Heart right ventricle (tissue), 16 donors: ENCODE data around the gene SAMD8. TPM values are rescaled to one million over a fixed set of nuclear protein-coding genes. Genes with fewer than 3 reads are reported as not detected.
"Not testable (repeated sequence)": the region's sequence is repeated elsewhere in the genome, so short reads cannot be mapped to it uniquely, and the experiment has no call there.

ENCODE experiments used
- ATAC-seq, 8 donors: fragments of 200-7000 bp; cut with Tn5 transposase; one replicate each; pipeline ENCODE4 v1.9.1; 2020; ENCODE audit warnings: mild to moderate bottlenecking in 8 of 8, moderate library complexity in 8 of 8, moderate number of reproducible peaks in 1 of 8
- DNase-seq, 2 donors: peaks; one replicate each; pipeline ENCODE4 v3.0.0-alpha.2; 2020
- H3K27ac ChIP-seq, 10 donors: fragments of 200-600 bp; sonication (generic) in 2 of 10; one replicate each; pipeline versions ENCODE4 v1.5.0 to v1.8.0; 2020 to 2022; ENCODE audit warnings: mild to moderate bottlenecking in 3 of 10
- H3K27me3 ChIP-seq, 7 donors: fragments of 200-600 bp; one replicate each; pipeline ENCODE4 v1.8.0; 2021 to 2022; ENCODE audit warnings: mild to moderate bottlenecking in 2 of 7
- H3K36me3 ChIP-seq, 9 donors: fragments of 200-600 bp; sonication (generic) in 1 of 9; one replicate each; pipeline versions ENCODE4 v1.5.0 to v1.8.0; 2020 to 2022; ENCODE audit warnings: mild to moderate bottlenecking in 2 of 9
- H3K4me1 ChIP-seq, 9 donors: fragments of 200-600 bp; sonication (generic) in 1 of 9; one replicate each; pipeline versions ENCODE4 v1.5.0 to v1.8.0; 2020 to 2022; ENCODE audit warnings: mild to moderate bottlenecking in 4 of 9
- H3K4me3 ChIP-seq, 10 donors: fragments of 200-600 bp; sonication (generic) in 2 of 10; one replicate each; pipeline versions ENCODE4 v1.5.0 to v1.8.0; 2020 to 2022; ENCODE audit warnings: mild to moderate bottlenecking in 7 of 10, moderate library complexity in 2 of 10
- H3K9me3 ChIP-seq, 11 donors: fragments of 200-600 bp in 10 of 11; sonication (generic) in 2 of 11; one replicate each; pipeline versions ENCODE4 v1.5.0 to v1.8.0; 2013 to 2022; ENCODE audit warnings: mild to moderate bottlenecking in 2 of 11, control low read depth in 1 of 11, moderate library complexity in 1 of 11
- WGBS, 2 donors: extraction: QIAGEN DNeasy Blood & Tissue Kit; methylation state at CpG; one replicate each; pipeline ENCODE4 v1.1.7; 2013; ENCODE audit warnings: inconsistent platforms in 1 of 2; 5-methylcytosine and 5-hydroxymethylcytosine counted together
- intact Hi-C, 10 donors: fragments of 100-400 bp; cut with DNase I; formaldehyde crosslinking; loops; one replicate each; pipeline versions ENCODE4 v1.11.1 to v1.14.2; 2022
- polyA plus RNA-seq, 2 donors: library from polyadenylated mRNA; stranded (reverse); fragments of 200-250 nt; gene quantifications; one replicate each; pipeline ENCODE4 v1.2.3, GENCODE V29; 2013
- total RNA-seq, 10 donors: library from RNA; stranded (reverse); fragmentation: NEBNext Ultra II Directional in 3 of 10; extraction: Animal tissue kit (Norgen Biotek cat#: 25700) in 3 of 10; gene quantifications; one replicate each; pipeline versions ENCODE4 v1.2.1 to v1.2.4, GENCODE V29; 2021 to 2023
- TF ChIP-seq, protein P1 (sequence below), 9 donors: fragments of 200-600 bp; sonication (generic) in 2 of 9; IDR thresholded peaks; one replicate each; pipeline versions ENCODE4 v1.5.0 to v1.8.0; 2021 to 2022; ENCODE audit warnings: antibody characterized with exemption in 9 of 9, mild to moderate bottlenecking in 5 of 9, moderate library complexity in 1 of 9
- donor health status: Arrhythmogenic right ventricular cardiomyopathy.
- donor health status: ischemic (EF 13 %, LVEDD 7.1; RV severe dilation, severe dysfunction).
- donor health status: healthy with polysubstance abuse.
- donor health status: DM: no; HTN: yes; CAD: no.
- donor health status: DM: no; HTN: no; CAD: no.
- donor health status: ischemic (EF 25% LVEDD 6.9; RV normal size, moderate dysfunction).
- donor health status: ischemic (EF 25% LVEDD 5.7; RV mildly dilated, moderate dysfunction).
- donor health status: healthy.
- donor health status: DM: yes; HTN: yes; CAD: no.
- donor health status: Ischemic cardiomyopathy.
- donor health status: ischemic (EF 35%, LVEDD 5.7; RV mildly dilated, moderate dysfunction).
- donor health status: nonischemic (EF 11% LVEDD 7.7; RV severe dilation, severe dysfunction).
- donor health status: DM: yes; HTN: yes; CAD: no.
- donor health status: PGD.
- donor health status: ischemic (EF 29% LVEDD 5.4; RV normal size, mild dysfunction).
- donor health status: nonischemic (EF 23%, LVEDD 6.1; RV moderate dilation, normal function).

SAMD8 gene
- total and polyA plus RNA-seq, 12 donors: 5.3 to 31.2 (median 25.4) TPM

DNA sequence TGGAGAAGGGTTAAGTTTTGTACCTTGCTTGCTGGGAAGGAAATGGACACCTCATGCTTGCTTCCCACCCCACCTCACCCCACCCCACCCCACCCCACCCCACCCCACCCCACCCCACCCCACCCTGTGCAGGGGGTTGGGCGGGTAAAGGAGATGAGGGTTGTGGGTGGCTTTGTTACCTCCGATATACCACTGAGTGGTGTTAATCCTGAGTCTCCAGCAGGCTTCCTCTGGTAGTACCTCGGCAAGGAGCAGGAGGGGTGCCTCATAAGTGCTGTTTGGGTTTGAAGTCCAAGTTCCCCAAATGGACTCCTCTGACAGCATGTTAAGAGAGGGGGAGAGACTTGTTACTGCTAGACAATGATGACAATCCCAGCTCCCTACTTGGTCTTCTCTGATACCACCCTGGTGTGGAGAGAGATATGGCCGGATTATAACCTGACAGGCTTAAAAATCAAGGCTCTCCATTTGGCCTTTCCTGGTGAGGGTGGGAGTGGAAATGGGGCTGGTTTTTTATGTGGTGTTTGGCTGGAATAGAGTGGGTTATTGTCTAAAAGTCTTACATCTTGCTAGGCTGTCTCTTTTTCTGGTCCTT is 11.7 kb downstream of the SAMD8 start:
- TF ChIP-seq, protein P1, sequence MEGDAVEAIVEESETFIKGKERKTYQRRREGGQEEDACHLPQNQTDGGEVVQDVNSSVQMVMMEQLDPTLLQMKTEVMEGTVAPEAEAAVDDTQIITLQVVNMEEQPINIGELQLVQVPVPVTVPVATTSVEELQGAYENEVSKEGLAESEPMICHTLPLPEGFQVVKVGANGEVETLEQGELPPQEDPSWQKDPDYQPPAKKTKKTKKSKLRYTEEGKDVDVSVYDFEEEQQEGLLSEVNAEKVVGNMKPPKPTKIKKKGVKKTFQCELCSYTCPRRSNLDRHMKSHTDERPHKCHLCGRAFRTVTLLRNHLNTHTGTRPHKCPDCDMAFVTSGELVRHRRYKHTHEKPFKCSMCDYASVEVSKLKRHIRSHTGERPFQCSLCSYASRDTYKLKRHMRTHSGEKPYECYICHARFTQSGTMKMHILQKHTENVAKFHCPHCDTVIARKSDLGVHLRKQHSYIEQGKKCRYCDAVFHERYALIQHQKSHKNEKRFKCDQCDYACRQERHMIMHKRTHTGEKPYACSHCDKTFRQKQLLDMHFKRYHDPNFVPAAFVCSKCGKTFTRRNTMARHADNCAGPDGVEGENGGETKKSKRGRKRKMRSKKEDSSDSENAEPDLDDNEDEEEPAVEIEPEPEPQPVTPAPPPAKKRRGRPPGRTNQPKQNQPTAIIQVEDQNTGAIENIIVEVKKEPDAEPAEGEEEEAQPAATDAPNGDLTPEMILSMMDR (IDR thresholded peaks at IDR 0.05): no peak
- 78 to 82% methylated on average over 4 of the region's 4 CpGs for WGBS, 2 donors

GRCh38 chr10:75126277-75126676 is 14.8 kb downstream of the SAMD8 start:
- Histone ChIP-seq H3K4me1 (peaks cover 0 to 74% (median 48%) of the 10 kb centered on the region in 9 donors), H3K27ac (peak overlapping the region in 1 of 10 donors; percentile 54)

More for the DNA sequence above, 11.7 kb downstream of the SAMD8 start:
- no peaks in the 10 kb centered on the region for H3K9me3 ChIP-seq
- peaks cover 2 to 74% (median 50%) of the 10 kb centered on the region in 9 donors for H3K4me1 ChIP-seq
- peak overlapping the region in 2 of 10 donors; percentile 25 to 29 for H3K27ac ChIP-seq
- no peaks in the 10 kb centered on the region for H3K27me3 ChIP-seq
- peaks cover 0 to 31% (median 0%) of the 10 kb centered on the region in 9 donors for H3K36me3 ChIP-seq
- intact Hi-C loops: no loop called here
- ATAC-seq (peak in 3 of 8 donors; percentile 20 to 46 (median 45)), DNase-seq (no peak)
- no peak overlapping the region for H3K4me3 ChIP-seq

GRCh38 chr10:75127471-75127870 is 16.0 kb downstream of the SAMD8 start:
- intact Hi-C loops: no loop called here
- H3K27ac ChIP-seq: peak overlapping the region in 4 of 10 donors; percentile 2 to 55 (median 33)
- peaks cover 0 to 31% (median 0%) of the 10 kb centered on the region in 9 donors for H3K36me3 ChIP-seq
- H3K9me3 ChIP-seq: no peaks in the 10 kb centered on the region
- no peaks in the 10 kb centered on the region for H3K27me3 ChIP-seq
- no peak overlapping the region for H3K4me3 ChIP-seq
- H3K4me1 ChIP-seq: peaks cover 0 to 73% (median 43%) of the 10 kb centered on the region in 9 donors
- TF ChIP-seq, protein P1 (IDR thresholded peaks at IDR 0.05): no peak
- 42 to 59% methylated on average over 2 of the region's 2 CpGs for WGBS, 2 donors
- ATAC-seq: peak in 3 of 8 donors; percentile 37 to 51 (median 38)
- DNase-seq: no peak

More at GRCh38 chr10:75126277-75126676, 14.8 kb downstream of the SAMD8 start:
- DNase-seq: no peak
- intact Hi-C loops: no loop called here
- 97 to 100% methylated on average over 2 of the region's 2 CpGs for WGBS, 2 donors
- Histone ChIP-seq H3K36me3 (peaks cover 0 to 31% (median 0%) of the 10 kb centered on the region in 9 donors), H3K9me3 (no peaks in the 10 kb centered on the region), H3K4me3 (no peak overlapping the region), H3K27me3 (no peaks in the 10 kb centered on the region)
- ATAC-seq: no peak
- TF ChIP-seq, protein P1 (IDR thresholded peaks at IDR 0.05): no peak

DNA sequence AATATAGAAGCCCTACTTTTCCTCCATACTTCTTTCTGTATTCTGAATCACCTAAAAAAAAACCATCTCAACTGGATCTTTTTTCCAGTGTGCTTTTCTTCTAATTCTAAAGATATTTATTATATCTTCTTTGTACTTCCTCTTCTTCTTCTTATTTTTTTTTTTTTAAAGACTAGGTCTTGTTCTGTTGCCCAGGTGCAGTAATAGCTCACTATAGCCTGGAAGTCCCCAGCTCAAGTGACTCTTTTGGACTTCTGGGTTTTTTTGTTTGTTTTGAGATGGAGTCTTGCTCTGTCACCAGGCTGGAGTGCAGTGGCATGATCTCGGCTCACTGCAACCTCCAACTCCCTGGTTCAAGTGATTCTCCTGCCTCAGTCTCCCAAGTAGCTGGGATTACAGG is 17.5 kb downstream of the SAMD8 start:
- H3K4me3 ChIP-seq, ATAC-seq, H3K9me3 ChIP-seq, DNase-seq, H3K27me3 ChIP-seq, intact Hi-C loops, H3K27ac ChIP-seq: not testable (repeated sequence)
- 97 to 100% methylated on average over 1 of the region's 1 CpG for WGBS, 2 donors
- Histone ChIP-seq H3K4me1 (peaks cover 0 to 59% (median 39%) of the 10 kb centered on the region in 9 donors), H3K36me3 (peaks cover 0 to 27% (median 0%) of the 10 kb centered on the region in 9 donors)

- ATAC-seq: no peak
- intact Hi-C loops: no loop called here
Observed at GRCh38 chr10:75129537-75129936, 18.1 kb downstream of the SAMD8 start.

GRCh38 chr10:75133701-75134100 is 22.2 kb downstream of the SAMD8 start:
- H3K4me3 ChIP-seq, H3K27ac ChIP-seq, H3K27me3 ChIP-seq, H3K9me3 ChIP-seq, H3K36me3 ChIP-seq, ATAC-seq, DNase-seq, intact Hi-C loops: not testable (repeated sequence)
- WGBS, 2 donors: 82 to 84% methylated on average over 3 of the region's 3 CpGs
- H3K4me1 ChIP-seq: peaks cover 0 to 50% (median 28%) of the 10 kb centered on the region in 9 donors

More at GRCh38 chr10:75129537-75129936, 18.1 kb downstream of the SAMD8 start:
- no peak overlapping the region for H3K4me3 ChIP-seq
- TF ChIP-seq, protein P1 (IDR thresholded peaks at IDR 0.05): no peak
- no peaks in the 10 kb centered on the region for H3K9me3 ChIP-seq
- no peaks in the 10 kb centered on the region for H3K27me3 ChIP-seq
- no peak overlapping the region for H3K27ac ChIP-seq
- H3K4me1 ChIP-seq: peaks cover 0 to 56% (median 36%) of the 10 kb centered on the region in 9 donors
- H3K36me3 ChIP-seq: peaks cover 0 to 21% (median 0%) of the 10 kb centered on the region in 9 donors
- no peak for DNase-seq
- 58 to 59% methylated on average over 1 of the region's 1 CpG for WGBS, 2 donors
